ENCODE data around the gene DYNLT2.

The DYNLT2 gene

GRCh38 chr6:169780571-169781091, 29.3 kb upstream of the DYNLT2 start:
- H3K27ac Mint-ChIP-seq = no peak overlapping the region
- H3K4me1 Mint-ChIP-seq = no peaks in the 10 kb centered on the region
- no peak overlapping the region for H3K4me3 Mint-ChIP-seq
- peaks cover 3% of the 10 kb centered on the region for H3K9me3 Mint-ChIP-seq
- peaks cover 55% of the 10 kb centered on the region for H3K36me3 Mint-ChIP-seq (ENCODE audit: low read depth)
- TF ChIP-seq CTCF (IDR thresholded peaks at IDR 0.05; ENCODE audit: unreplicated experiment in 3 of 3) = no peak
- H3K27me3 Mint-ChIP-seq (ENCODE audit: low read depth) = no peaks in the 10 kb centered on the region

DNA sequence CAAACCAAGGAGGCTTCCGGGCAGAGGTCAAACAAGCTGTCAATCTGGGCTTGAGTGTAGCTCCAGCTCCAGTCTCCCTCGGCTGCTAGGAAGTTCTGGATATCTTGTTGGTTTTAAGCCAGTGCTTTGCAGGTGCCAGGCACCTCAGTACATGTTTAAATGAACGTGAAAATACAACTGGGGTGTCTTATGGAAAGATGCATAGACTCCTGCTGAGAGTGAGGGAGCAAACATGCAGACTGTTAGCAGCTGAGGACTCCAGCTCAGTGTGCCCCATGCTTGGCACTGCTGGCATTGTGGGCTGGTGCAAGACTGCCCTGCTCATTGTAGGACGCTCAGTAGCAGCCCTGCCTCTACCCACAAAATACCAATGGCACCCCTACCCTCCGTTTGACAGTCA, 28.5 kb upstream of the DYNLT2 start:
- Mint-ChIP-seq H3K4me1 (no peaks in the 10 kb centered on the region), H3K4me3 (no peak overlapping the region), H3K9me3 (peaks cover 3% of the 10 kb centered on the region), H3K27me3 (ENCODE audit: low read depth) (no peaks in the 10 kb centered on the region), H3K27ac (no peak overlapping the region), H3K36me3 (ENCODE audit: low read depth) (peaks cover 60% of the 10 kb centered on the region)
- no peak for TF ChIP-seq CTCF (IDR thresholded peaks at IDR 0.05; ENCODE audit: unreplicated experiment in 3 of 3)

GRCh38 chr6:169779092-169779815, 27.9 kb upstream of the DYNLT2 start:
- Mint-ChIP-seq H3K27me3 (ENCODE audit: low read depth) (no peaks in the 10 kb centered on the region), H3K9me3 (peaks cover 3% of the 10 kb centered on the region), H3K27ac (no peak overlapping the region), H3K4me3 (no peak overlapping the region), H3K4me1 (no peaks in the 10 kb centered on the region), H3K36me3 (ENCODE audit: low read depth) (peaks cover 56% of the 10 kb centered on the region)
- TF ChIP-seq CTCF (IDR thresholded peaks at IDR 0.05; ENCODE audit: unreplicated experiment in 3 of 3) = no peak

- Mint-ChIP-seq H3K36me3 (ENCODE audit: low read depth) (peaks cover 53% of the 10 kb centered on the region), H3K27ac (no peak overlapping the region), H3K9me3 (peaks cover 2% of the 10 kb centered on the region), H3K4me3 (no peak overlapping the region), H3K27me3 (ENCODE audit: low read depth) (no peaks in the 10 kb centered on the region), H3K4me1 (no peaks in the 10 kb centered on the region)
- TF ChIP-seq CTCF (IDR thresholded peaks at IDR 0.05; ENCODE audit: unreplicated experiment in 3 of 3) = no peak
These were observed 27.3 kb upstream of the DYNLT2 start for GRCh38 chr6:169778646-169779045.

- Mint-ChIP-seq H3K4me1 (no peaks in the 10 kb centered on the region), H3K9me3 (no peaks in the 10 kb centered on the region), H3K36me3 (ENCODE audit: low read depth) (peaks cover 53% of the 10 kb centered on the region), H3K27ac (no peak overlapping the region), H3K4me3 (no peak overlapping the region), H3K27me3 (ENCODE audit: low read depth) (no peaks in the 10 kb centered on the region)
- TF ChIP-seq CTCF (IDR thresholded peaks at IDR 0.05; ENCODE audit: unreplicated experiment in 3 of 3) = no peak
These were observed 26.5 kb upstream of the DYNLT2 start for GRCh38 chr6:169777896-169778295.

DNA sequence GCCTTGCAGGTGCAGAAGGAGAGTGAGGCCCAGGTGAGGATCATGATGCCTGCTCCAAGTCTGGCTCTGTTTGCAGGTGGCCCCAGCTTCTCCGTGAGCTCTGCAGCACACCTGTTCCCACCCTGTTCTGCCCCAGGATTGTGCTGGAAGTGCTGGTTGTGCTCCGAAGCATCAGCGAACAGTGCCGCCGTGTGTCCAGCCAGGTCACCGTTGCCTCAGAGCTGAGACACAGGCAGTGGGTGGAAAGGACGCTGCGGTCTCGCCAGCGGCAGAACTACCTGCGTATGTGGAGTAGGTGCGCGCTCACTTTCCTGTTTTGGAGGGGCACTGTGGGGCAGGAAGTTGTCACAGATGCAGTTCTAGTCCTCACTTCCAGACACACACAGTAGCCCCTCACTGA, 25.0 kb upstream of the DYNLT2 start:
- Mint-ChIP-seq H3K9me3 (no peaks in the 10 kb centered on the region), H3K4me1 (no peaks in the 10 kb centered on the region), H3K27me3 (ENCODE audit: low read depth) (no peaks in the 10 kb centered on the region), H3K4me3 (no peak overlapping the region), H3K36me3 (ENCODE audit: low read depth) (peaks cover 56% of the 10 kb centered on the region), H3K27ac (no peak overlapping the region)
- TF ChIP-seq CTCF (IDR thresholded peaks at IDR 0.05; ENCODE audit: unreplicated experiment in 3 of 3) = no peak

Data from nephron (organoid).